Keratinocyte (primary cell): Measurements from ENCODE around the gene OSGEP. TPM values are rescaled to one million over a fixed set of nuclear protein-coding genes. Genes with fewer than 3 reads are reported as not detected.

Experiments used
- DNase-seq: peaks from one replicate; pipeline ENCODE4 v3.0.0-alpha.2; 2011; ENCODE audit warnings: low read depth, missing footprints, low spot score
- FAIRE-seq: peaks from 2 replicates; lab custom pipeline; 2011; peaks lifted over from hg19 to GRCh38; lab: Jason Lieb, UNC
- H2AFZ ChIP-seq: 2 replicates; pipeline ENCODE4 v1.6.0; 2012; ENCODE audit warnings: low read length, control low read depth, inconsistent platforms; ENCODE audit not compliant: control insufficient read depth
- H3K27ac ChIP-seq: 2 replicates; pipeline ENCODE4 v1.5.1; 2011; ENCODE audit warnings: low read length; ENCODE audit not compliant: control insufficient read depth, insufficient read depth
- H3K27me3 ChIP-seq: 3 replicates; pipeline ENCODE4 v1.6.0; 2011; ENCODE audit warnings: low read length; ENCODE audit not compliant: control insufficient read depth, insufficient read depth; ENCODE audit errors: extremely low read depth
- H3K36me3 ChIP-seq, 2 experiments: 2 replicates in 1 of 2; 3 replicates in 1 of 2; pipeline ENCODE4 v1.5.1; 2011; ENCODE audit warnings: low read length in 2 of 2, mild to moderate bottlenecking in 1 of 2; ENCODE audit not compliant: control insufficient read depth in 2 of 2, insufficient read depth in 2 of 2; ENCODE audit errors: extremely low read depth in 1 of 2
- H3K4me1 ChIP-seq: 3 replicates; pipeline ENCODE4 v1.5.1; 2011; ENCODE audit warnings: low read length; ENCODE audit not compliant: control insufficient read depth, insufficient read depth; ENCODE audit errors: extremely low read depth
- H3K4me2 ChIP-seq: 3 replicates; pipeline ENCODE4 v1.6.0; 2011; ENCODE audit warnings: low read depth, low read length; ENCODE audit not compliant: control insufficient read depth, insufficient read depth; ENCODE audit errors: extremely low read depth
- H3K4me3 ChIP-seq, 3 experiments: fragments of 200-600 bp in 1 of 3; sonication (generic) in 1 of 3; 2 replicates in 2 of 3; 3 replicates in 1 of 3; pipeline ENCODE4 v1.5.1; 2011 to 2016; ENCODE audit warnings: low read length in 3 of 3, mild to moderate bottlenecking in 3 of 3, control low read depth in 2 of 3, inconsistent platforms in 1 of 3, low read depth in 1 of 3, mixed read lengths in 1 of 3, mixed run types in 1 of 3, moderate library complexity in 1 of 3; ENCODE audit not compliant: control insufficient read depth in 2 of 3, insufficient read depth in 2 of 3; ENCODE audit errors: extremely low read depth in 1 of 3
- H3K79me2 ChIP-seq: 2 replicates; pipeline ENCODE4 v1.6.0; 2012; ENCODE audit warnings: low read length; ENCODE audit not compliant: control insufficient read depth, insufficient read depth
- H3K9ac ChIP-seq: 3 replicates; pipeline ENCODE4 v1.6.0; 2011; ENCODE audit warnings: low read length; ENCODE audit not compliant: control insufficient read depth, insufficient read depth; ENCODE audit errors: extremely low read depth
- H3K9me1 ChIP-seq: 3 replicates; pipeline ENCODE4 v1.6.0; 2011; ENCODE audit warnings: low read length; ENCODE audit not compliant: control insufficient read depth, insufficient read depth; ENCODE audit errors: extremely low read depth
- H3K9me3 ChIP-seq: 2 replicates; pipeline ENCODE4 v1.5.1; 2012; ENCODE audit warnings: low read depth, low read length; ENCODE audit not compliant: control insufficient read depth
- H4K20me1 ChIP-seq: 3 replicates; pipeline ENCODE4 v1.6.0; 2011; ENCODE audit warnings: low read length; ENCODE audit not compliant: control insufficient read depth, insufficient read depth; ENCODE audit errors: extremely low read depth
- CTCF ChIP-seq, 3 experiments: IDR thresholded peaks in 1 of 3; conservative IDR thresholded peaks in 1 of 3; optimal IDR thresholded peaks in 1 of 3; 2 replicates in 2 of 3; 3 replicates in 1 of 3; pipeline versions ENCODE3 to v1.5.1; 2011; ENCODE audit warnings: low read length in 3 of 3, mild to moderate bottlenecking in 3 of 3, moderate library complexity in 2 of 3, control low read depth in 1 of 3, inconsistent platforms in 1 of 3; ENCODE audit not compliant: insufficient read depth in 2 of 3; ENCODE audit errors: extremely low read depth in 1 of 3
- EZH2 ChIP-seq: IDR thresholded peaks from one replicate; pipeline ENCODE4 v1.6.1; 2012; ENCODE audit warnings: inconsistent platforms, mild to moderate bottlenecking, low read length, moderate library complexity
- dilution Hi-C: fragments of 300-500 bp; cut with MboI; formaldehyde crosslinking; loops from one replicate; pipeline ENCODE4 v1.7.0; 2020; ENCODE audit warnings: low sequenced_read_pairs; ENCODE audit not compliant: extremely low pct_ligation_motif_present
- polyA plus RNA-seq, 5 experiments: library from polyadenylated mRNA; depleted of rRNA in 3 of 5; stranded (reverse) in 3 of 5; stranded (forward) in 1 of 5; unstranded in 1 of 5; fragments of >200 nt; gene quantifications; 1 replicate in 1 of 5; 2 replicates in 3 of 5; 3 replicates in 1 of 5; pipeline versions ENCODE4 v1.2.1 to v1.2.3, GENCODE V29; 2011 to 2012; ENCODE audit warnings: missing spikeins in 2 of 5, low read depth in 1 of 5, low replicate concordance in 1 of 5

Gene OSGEP
- polyA plus RNA-seq, 1 donor (not counting 4 experiments of a cell fraction or from before 2014, with no cell fraction given) = 34.5 TPM

GRCh38 chr14:20416223-20416622 lies 38.4 kb downstream of the OSGEP start:
- no peak overlapping the region for H3K27ac ChIP-seq
- TF ChIP-seq CTCF (optimal IDR thresholded peaks at IDR 0.05 in 1 of 3, IDR thresholded peaks at IDR 0.05 in 1 of 3, conservative IDR thresholded peaks at IDR 0.05 in 1 of 3; ENCODE audit: extremely low read depth in 1 of 3, insufficient read depth in 2 of 3, low read length in 3 of 3) (no peak), EZH2 (no peak)
- dilution Hi-C loops = no loop called here
- H3K27me3 ChIP-seq = no peaks in the 10 kb centered on the region
- no peaks in the 10 kb centered on the region for H3K36me3 ChIP-seq
- no peaks in the 10 kb centered on the region for H3K9me3 ChIP-seq
- no peak overlapping the region for H3K9ac ChIP-seq
- H3K9me1 ChIP-seq = no peaks in the 10 kb centered on the region
- H4K20me1 ChIP-seq = no peaks in the 10 kb centered on the region
- peaks cover 12% of the 10 kb centered on the region for H3K79me2 ChIP-seq
- peak overlapping the region; percentile 65 for H2AFZ ChIP-seq
- FAIRE-seq = no peak
- peaks cover 6% of the 10 kb centered on the region for H3K4me1 ChIP-seq
- no peak overlapping the region for H3K4me2 ChIP-seq
- no peak for DNase-seq
- H3K4me3 ChIP-seq = no peak overlapping the region

- Histone ChIP-seq H3K4me2 (no peak overlapping the region), H3K9me3 (no peaks in the 10 kb centered on the region), H3K27me3 (no peaks in the 10 kb centered on the region), H3K4me1 (peaks cover 6% of the 10 kb centered on the region), H3K9ac (no peak overlapping the region), H3K79me2 (peaks cover 15% of the 10 kb centered on the region), H3K36me3 (no peaks in the 10 kb centered on the region), H3K4me3 (no peak overlapping the region), H2AFZ (peak overlapping the region; percentile 65), H3K27ac (no peak overlapping the region), H4K20me1 (no peaks in the 10 kb centered on the region), H3K9me1 (no peaks in the 10 kb centered on the region)
- TF ChIP-seq EZH2 (no peak), CTCF (optimal IDR thresholded peaks at IDR 0.05 in 1 of 3, IDR thresholded peaks at IDR 0.05 in 1 of 3, conservative IDR thresholded peaks at IDR 0.05 in 1 of 3; ENCODE audit: extremely low read depth in 1 of 3, insufficient read depth in 2 of 3, low read length in 3 of 3) (peak; percentile 30 to 64 (median 43))
- dilution Hi-C loops = no loop called here
- DNase-seq (no peak), FAIRE-seq (no peak)
Measured at GRCh38 chr14:20415782-20416206, 38.8 kb downstream of the OSGEP start.
